IPS-18a (cell line): ENCODE results near the gene ZDHHC9.

Experiments
- H3K27ac ChIP-seq: one replicate; pipeline ENCODE4 v1.5.1; 2013; ENCODE audit warnings: low read length
- H3K27me3 ChIP-seq: one replicate; pipeline ENCODE4 v1.6.1; 2013; ENCODE audit warnings: mild to moderate bottlenecking, low read length; ENCODE audit not compliant: control insufficient read depth, insufficient read depth
- H3K36me3 ChIP-seq: one replicate; pipeline ENCODE4 v1.6.1; 2013; ENCODE audit warnings: low read depth, low read length; ENCODE audit not compliant: control insufficient read depth
- H3K4me1 ChIP-seq: one replicate; pipeline ENCODE4 v1.6.1; 2013; ENCODE audit warnings: low read depth, low read length; ENCODE audit not compliant: control insufficient read depth
- H3K4me3 ChIP-seq: one replicate; pipeline ENCODE4 v1.5.1; 2013; ENCODE audit warnings: low read length
- H3K9ac ChIP-seq: one replicate; pipeline ENCODE4 v1.6.1; 2013; ENCODE audit warnings: mild to moderate bottlenecking, low read length, moderate library complexity
- H3K9me3 ChIP-seq: one replicate; pipeline ENCODE4 v1.6.1; 2013; ENCODE audit warnings: low read depth, low read length; ENCODE audit not compliant: control insufficient read depth

ZDHHC9 gene

GRCh38 chrX:129782706-129783105 lies 61.0 kb downstream of the ZDHHC9 start:
- Histone ChIP-seq H3K36me3 (no peaks in the 10 kb centered on the region), H3K9ac (no peak overlapping the region), H3K9me3 (peaks cover 17% of the 10 kb centered on the region), H3K4me1 (no peaks in the 10 kb centered on the region), H3K27ac (no peak overlapping the region), H3K27me3 (no peaks in the 10 kb centered on the region), H3K4me3 (no peak overlapping the region)

GRCh38 chrX:129781680-129782495 lies 61.8 kb downstream of the ZDHHC9 start:
- Histone ChIP-seq H3K27me3 (no peaks in the 10 kb centered on the region), H3K9me3 (peaks cover 13% of the 10 kb centered on the region), H3K4me3 (no peak overlapping the region), H3K36me3 (no peaks in the 10 kb centered on the region), H3K27ac (no peak overlapping the region), H3K4me1 (no peaks in the 10 kb centered on the region), H3K9ac (no peak overlapping the region)

- H3K27ac ChIP-seq: no peak overlapping the region
- no peaks in the 10 kb centered on the region for H3K36me3 ChIP-seq
- no peaks in the 10 kb centered on the region for H3K4me1 ChIP-seq
- no peaks in the 10 kb centered on the region for H3K27me3 ChIP-seq
- H3K4me3 ChIP-seq: no peak overlapping the region
- H3K9ac ChIP-seq: no peak overlapping the region
- H3K9me3 ChIP-seq: peaks cover 13% of the 10 kb centered on the region
Measured at GRCh38 chrX:129781134-129781672, 62.5 kb downstream of the ZDHHC9 start.

GRCh38 chrX:129780441-129781105 lies 63.1 kb downstream of the ZDHHC9 start:
- H3K4me3 ChIP-seq: no peak overlapping the region
- H3K27me3 ChIP-seq: no peaks in the 10 kb centered on the region
- H3K9ac ChIP-seq: no peak overlapping the region
- H3K36me3 ChIP-seq: no peaks in the 10 kb centered on the region
- peaks cover 13% of the 10 kb centered on the region for H3K9me3 ChIP-seq
- no peaks in the 10 kb centered on the region for H3K4me1 ChIP-seq
- H3K27ac ChIP-seq: no peak overlapping the region

GRCh38 chrX:129779747-129780146 lies 63.9 kb downstream of the ZDHHC9 start, which contains the start of gene SASH3:
SASH3 (plus strand) TSS chrX:129779949; CDS start chrX:129780098, 149 bp downstream.
- Histone ChIP-seq H3K36me3 (no peaks in the 10 kb centered on the region), H3K4me1 (no peaks in the 10 kb centered on the region), H3K27ac (no peak within 1 kb of the TSS), H3K4me3 (no peak within 1 kb of the TSS), H3K9me3 (peaks cover 13% of the 10 kb centered on the region), H3K9ac (no peak within 1 kb of the TSS), H3K27me3 (no peaks in the 10 kb centered on the region)

GRCh38 chrX:129779086-129779672 lies 64.5 kb downstream of the ZDHHC9 start:
- Histone ChIP-seq H3K36me3 (no peaks in the 10 kb centered on the region), H3K27ac (no peak overlapping the region), H3K4me3 (no peak overlapping the region), H3K9me3 (peaks cover 13% of the 10 kb centered on the region), H3K4me1 (no peaks in the 10 kb centered on the region), H3K27me3 (no peaks in the 10 kb centered on the region), H3K9ac (no peak overlapping the region)

- Histone ChIP-seq H3K27ac (no peak overlapping the region), H3K4me3 (no peak overlapping the region), H3K27me3 (no peaks in the 10 kb centered on the region), H3K9ac (no peak overlapping the region), H3K36me3 (no peaks in the 10 kb centered on the region), H3K4me1 (no peaks in the 10 kb centered on the region), H3K9me3 (peaks cover 9% of the 10 kb centered on the region)
Measured at GRCh38 chrX:129777218-129778030, 66.3 kb downstream of the ZDHHC9 start.

GRCh38 chrX:129773649-129774458 lies 69.8 kb downstream of the ZDHHC9 start:
- H3K27ac ChIP-seq: no peak overlapping the region
- H3K27me3 ChIP-seq: no peaks in the 10 kb centered on the region
- H3K4me3 ChIP-seq: no peak overlapping the region
- peaks cover 5% of the 10 kb centered on the region for H3K9me3 ChIP-seq
- no peak overlapping the region for H3K9ac ChIP-seq
- no peaks in the 10 kb centered on the region for H3K4me1 ChIP-seq
- H3K36me3 ChIP-seq: no peaks in the 10 kb centered on the region

- Histone ChIP-seq H3K27ac (no peak overlapping the region), H3K4me1 (no peaks in the 10 kb centered on the region), H3K4me3 (no peak overlapping the region), H3K9me3 (peaks cover 2% of the 10 kb centered on the region), H3K9ac (no peak overlapping the region), H3K36me3 (no peaks in the 10 kb centered on the region), H3K27me3 (no peaks in the 10 kb centered on the region)
Measured at GRCh38 chrX:129772796-129773431, 70.8 kb downstream of the ZDHHC9 start.

GRCh38 chrX:129771266-129771995 lies 72.3 kb downstream of the ZDHHC9 start:
- H3K36me3 ChIP-seq: no peaks in the 10 kb centered on the region
- no peak overlapping the region for H3K4me3 ChIP-seq
- H3K27me3 ChIP-seq: no peaks in the 10 kb centered on the region
- peaks cover 5% of the 10 kb centered on the region for H3K9me3 ChIP-seq
- no peak overlapping the region for H3K27ac ChIP-seq
- H3K9ac ChIP-seq: no peak overlapping the region
- no peaks in the 10 kb centered on the region for H3K4me1 ChIP-seq
